PFSK-1 (cell line): ENCODE measurements around the gene TECTA.

Experiments
- FOXP2 ChIP-seq: optimal IDR thresholded peaks from 2 replicates; pipeline ENCODE3; 2011; ENCODE audit warnings: borderline replicate concordance, control low read depth, inconsistent platforms; ENCODE audit not compliant: insufficient read depth; ENCODE audit errors: extremely low read length, extremely low read depth
- POLR2AphosphoS5 ChIP-seq: IDR thresholded peaks from 2 replicates; pipeline ENCODE4 v1.6.1; 2012; ENCODE audit warnings: low read depth, mild to moderate bottlenecking, control low read depth, low read length, moderate library complexity
- REST ChIP-seq, 2 experiments: IDR thresholded peaks; 2 replicates each; pipeline versions ENCODE4 v1.6.1 to v1.8.0; 2011 to 2012; ENCODE audit warnings: low read depth in 2 of 2, low read length in 2 of 2, control low read depth in 1 of 2, inconsistent platforms in 1 of 2, mild to moderate bottlenecking in 1 of 2, moderate library complexity in 1 of 2; ENCODE audit not compliant: insufficient read depth in 1 of 2
- SIN3A ChIP-seq: IDR thresholded peaks from 2 replicates; pipeline ENCODE4 v1.6.1; 2012; ENCODE audit warnings: mild to moderate bottlenecking, low read length, moderate library complexity, borderline replicate concordance; ENCODE audit not compliant: insufficient read depth
- TAF1 ChIP-seq: IDR thresholded peaks from 2 replicates; pipeline ENCODE4 v1.6.1; 2012; ENCODE audit warnings: low read length, control low read depth, borderline replicate concordance; ENCODE audit not compliant: insufficient read depth

The TECTA gene

GRCh38 chr11:121134741-121135312, 33.8 kb downstream of the TECTA start:
- TF ChIP-seq SIN3A (no peak), POLR2AphosphoS5 (no peak), REST (IDR thresholded peaks at IDR 0.05; ENCODE audit: insufficient read depth in 1 of 2, low read depth in 2 of 2, low read length in 2 of 2) (no peak), TAF1 (no peak), FOXP2 (no peak)

DNA sequence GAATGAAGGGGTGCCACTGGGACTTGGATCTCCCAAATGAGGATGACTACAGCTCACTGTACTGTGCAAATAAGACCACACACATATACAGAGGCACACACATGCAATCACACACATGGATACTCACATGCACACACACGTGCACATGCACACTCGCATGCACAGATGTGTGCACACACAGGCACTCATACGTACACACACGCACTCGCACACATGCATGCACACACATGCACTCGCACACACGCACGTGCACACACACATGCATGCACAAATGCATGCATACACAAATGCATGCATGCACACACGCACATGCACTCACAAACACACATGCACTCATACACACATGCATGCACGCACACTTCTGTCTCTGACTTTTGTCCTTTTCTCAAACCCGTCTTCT, 36.0 kb downstream of the TECTA start:
- TF ChIP-seq TAF1 (no peak), POLR2AphosphoS5 (no peak), REST (IDR thresholded peaks at IDR 0.05; ENCODE audit: insufficient read depth in 1 of 2, low read depth in 2 of 2, low read length in 2 of 2) (no peak), FOXP2 (no peak), SIN3A (no peak)

GRCh38 chr11:121138259-121138658, 37.2 kb downstream of the TECTA start:
- TF ChIP-seq REST (IDR thresholded peaks at IDR 0.05; ENCODE audit: insufficient read depth in 1 of 2, low read depth in 2 of 2, low read length in 2 of 2) = no peak
- TF ChIP-seq FOXP2 = no peak
- no peak for TF ChIP-seq SIN3A
- no peak for TF ChIP-seq POLR2AphosphoS5

- TF ChIP-seq REST (IDR thresholded peaks at IDR 0.05; ENCODE audit: insufficient read depth in 1 of 2, low read depth in 2 of 2, low read length in 2 of 2) = no peak
- TF ChIP-seq SIN3A = no peak
- no peak for TF ChIP-seq FOXP2
- TF ChIP-seq POLR2AphosphoS5 = no peak
- TF ChIP-seq TAF1 = no peak
These were observed 39.3 kb downstream of the TECTA start for GRCh38 chr11:121140369-121140768.

DNA sequence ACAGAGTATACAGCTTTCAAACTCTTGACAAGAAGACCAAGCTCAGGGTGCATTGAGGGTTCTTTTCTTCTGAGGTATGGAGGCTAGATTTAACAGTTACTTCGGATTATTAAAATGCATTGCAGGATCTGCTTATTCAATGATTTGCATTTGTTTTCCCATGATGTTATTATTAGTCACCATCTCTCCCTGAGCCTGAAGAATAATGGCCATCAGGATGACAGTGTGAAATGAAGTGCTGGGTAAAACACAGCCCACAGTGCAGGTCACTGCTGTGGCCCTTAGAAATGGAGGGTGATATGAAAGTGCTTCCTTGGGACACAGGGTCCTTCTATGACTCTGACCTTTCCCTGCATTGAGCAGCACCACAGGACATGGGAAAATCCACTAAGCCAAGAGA, 40.0 kb downstream of the TECTA start:
- TF ChIP-seq TAF1 (no peak), FOXP2 (no peak), REST (IDR thresholded peaks at IDR 0.05; ENCODE audit: insufficient read depth in 1 of 2, low read depth in 2 of 2, low read length in 2 of 2) (no peak), SIN3A (no peak), POLR2AphosphoS5 (no peak)
